Stimulated activated CD4-positive, alpha-beta T cell treated with anti-CD3 and anti-CD28 coated beads, TNF-alpha, amount 100 ng/mL, for 4 hours (primary cell): ENCODE data around the gene OPRL1.

Source experiments
- DNase-seq, 3 experiments: peaks; one replicate each; pipeline ENCODE4 v3.0.0-alpha.2; 2020; ENCODE audit warnings: low read depth in 3 of 3

Gene OPRL1

DNA sequence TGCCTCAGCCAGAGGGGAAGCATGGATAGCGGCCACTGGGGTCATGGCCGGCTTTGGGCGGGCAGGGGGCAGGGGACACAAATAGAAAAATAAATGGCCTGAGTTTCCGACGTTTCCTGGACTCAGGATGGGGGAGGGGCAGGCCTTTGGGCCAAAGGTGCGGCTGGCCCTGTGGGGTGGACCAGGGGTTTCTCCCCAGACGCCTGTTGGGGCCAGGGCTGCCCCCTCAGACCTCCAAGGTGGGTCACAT, 23.3 kb upstream of the OPRL1 start:
- no peak for DNase-seq

DNA sequence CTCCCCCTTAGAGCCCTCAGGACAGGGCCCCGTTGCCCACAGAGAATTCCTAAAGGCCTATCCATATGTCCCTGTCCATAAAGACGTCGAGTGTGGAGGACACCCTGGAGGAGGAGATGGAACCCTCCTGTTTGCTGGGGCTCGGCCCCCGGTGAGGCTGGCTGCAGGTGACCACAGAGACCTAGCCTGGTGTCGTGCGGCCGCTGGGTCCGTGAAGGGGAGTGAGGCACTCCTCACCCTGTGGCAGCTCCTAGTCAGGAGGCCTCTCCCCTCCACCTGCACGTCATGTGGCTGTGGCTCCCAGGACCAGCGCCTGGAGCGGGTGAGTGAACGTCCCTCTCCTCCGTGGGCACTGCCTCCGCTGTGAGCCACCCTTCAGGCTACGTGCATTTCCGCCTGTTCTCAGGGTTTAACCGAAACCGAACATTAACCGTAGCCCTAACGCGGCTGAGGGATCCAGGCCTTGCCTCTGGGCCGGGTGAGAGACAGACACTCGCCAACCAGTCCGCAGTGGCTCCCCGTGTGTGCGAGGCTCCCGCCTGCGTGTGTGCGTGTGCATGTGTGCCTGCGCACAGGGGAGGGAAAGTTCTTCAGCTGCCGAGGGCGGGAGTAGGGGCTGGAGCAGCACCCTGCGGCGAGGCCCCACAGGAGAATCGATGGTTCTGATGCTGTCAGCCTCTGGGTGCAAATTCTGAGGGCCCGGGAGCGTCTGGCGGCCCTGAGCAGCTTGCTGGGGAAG, 22.8 kb upstream of the OPRL1 start:
- no peak for DNase-seq

DNA sequence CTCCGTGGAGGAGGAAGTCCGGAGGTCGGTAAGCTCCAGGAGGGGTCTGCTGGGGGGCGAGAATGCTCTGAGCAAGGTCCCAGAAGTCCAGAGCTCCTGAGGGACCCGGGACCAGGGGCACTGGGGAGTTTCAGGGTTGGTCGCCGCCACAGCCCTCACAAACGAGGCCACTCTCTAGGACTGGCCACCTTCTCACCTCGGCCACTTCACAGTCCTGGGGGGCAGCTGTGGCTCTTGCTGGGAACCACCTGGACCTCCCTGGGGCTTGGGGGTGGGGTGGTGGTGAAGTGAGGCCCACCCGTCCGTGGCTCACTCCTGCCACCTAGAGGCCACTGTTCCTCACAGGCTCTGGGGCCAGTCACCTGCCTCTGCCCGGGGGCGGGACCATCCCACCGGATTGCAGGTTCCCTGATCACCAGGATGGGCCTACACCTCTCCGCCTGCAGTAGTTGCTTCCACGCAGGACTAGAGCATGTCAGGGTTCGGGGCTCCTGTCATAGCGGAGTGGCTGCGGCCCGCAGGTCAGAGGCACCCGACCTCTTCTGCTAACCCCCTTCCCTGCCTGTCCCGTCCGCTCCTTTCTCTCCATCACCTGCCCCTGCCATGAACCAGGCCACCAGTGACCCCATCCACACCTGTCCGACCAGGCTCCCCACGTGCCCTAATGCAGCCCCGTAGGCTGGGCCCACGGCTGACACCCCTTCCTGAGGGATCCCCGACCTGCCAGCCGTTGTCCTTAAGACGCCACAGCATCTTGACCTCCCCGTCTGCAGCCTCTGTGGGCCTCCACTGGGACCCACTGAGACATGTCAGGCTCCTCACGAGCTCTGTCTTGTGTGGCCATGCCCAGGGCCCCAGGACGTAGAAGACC, 22.0 kb upstream of the OPRL1 start:
- peak; percentile 66 to 75 (median 68) for DNase-seq

DNA sequence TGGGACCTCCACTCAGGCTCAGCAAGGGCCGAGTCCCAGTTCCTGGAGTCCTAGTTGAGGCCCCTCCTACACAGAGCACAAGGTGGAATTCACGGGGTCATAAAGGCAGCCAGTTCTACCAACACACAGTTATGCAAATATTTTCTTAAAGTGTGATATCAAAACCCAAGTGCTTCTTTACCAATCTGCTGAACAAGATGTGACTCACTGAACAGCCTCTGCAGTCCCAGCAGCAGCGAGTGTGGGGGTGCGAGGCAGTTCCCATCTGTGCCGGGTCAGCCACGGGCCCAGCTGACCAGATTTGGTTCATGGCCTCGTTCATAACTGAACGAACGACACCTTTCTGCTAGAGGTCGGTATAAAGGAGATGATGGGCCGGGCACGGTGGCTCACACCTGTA, 21.3 kb upstream of the OPRL1 start:
- DNase-seq, result no peak

DNA sequence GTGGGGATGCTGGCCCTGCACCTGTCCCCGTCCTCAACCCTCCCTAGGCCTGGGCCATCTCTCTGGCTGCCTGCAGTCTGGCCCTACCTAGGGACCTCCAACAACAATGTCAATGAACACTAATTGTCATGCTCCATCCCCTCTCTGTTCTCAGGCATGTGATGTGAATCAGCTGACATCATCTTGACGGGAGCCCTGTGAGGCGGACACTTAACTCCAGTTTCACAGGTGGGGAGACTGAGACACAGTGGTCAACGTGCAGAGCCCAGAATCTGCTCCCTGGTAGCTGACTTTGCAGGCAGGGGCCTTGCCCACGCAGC, 17.6 kb upstream of the OPRL1 start:
- no peak for DNase-seq

DNA sequence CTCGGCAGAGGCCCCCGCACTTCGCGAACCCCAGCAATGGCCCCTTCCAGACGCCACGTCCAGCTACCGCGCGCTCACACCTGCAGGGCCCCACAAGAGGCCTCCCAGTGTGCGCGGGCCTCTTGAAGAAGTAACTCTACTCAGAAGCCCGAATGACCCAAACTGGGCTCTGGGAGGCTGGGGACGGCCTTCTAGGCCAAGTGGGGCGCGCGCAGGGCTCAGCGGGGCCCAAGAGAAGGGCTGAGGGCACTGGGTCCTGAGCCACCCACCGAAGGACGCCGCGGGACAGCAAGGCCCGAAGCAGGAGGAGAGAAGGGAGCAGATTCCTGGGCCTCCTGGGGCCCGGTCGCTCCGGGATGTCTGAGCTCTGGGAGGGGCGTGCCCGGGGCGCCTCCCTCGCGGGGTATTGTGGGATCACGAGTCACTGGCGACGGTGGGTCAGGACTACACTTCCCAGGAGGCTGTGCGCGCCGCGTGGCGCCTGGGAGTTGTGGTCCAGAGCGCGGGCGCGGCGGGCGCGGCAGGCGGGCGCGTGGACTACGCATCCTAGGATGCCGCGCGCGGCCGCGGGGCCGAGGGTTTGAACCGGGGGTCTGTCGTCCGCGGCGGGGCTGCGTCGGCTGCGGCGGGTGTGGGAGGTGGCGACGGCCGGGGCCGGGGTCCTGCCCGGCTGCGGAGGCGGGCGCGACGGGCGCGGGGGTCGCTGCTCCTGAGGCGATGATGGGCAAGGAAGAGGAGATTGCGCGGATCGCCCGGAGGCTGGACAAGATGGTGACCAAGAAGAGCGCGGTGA, 17.1 kb upstream of the OPRL1 start, which contains the start of gene TCEA2:
Gene TCEA2 (plus strand): TSS at position 603 of the 793 bp plus-strand sequence. CDS start 115 bp downstream, at position 718.
- peak; percentile 91 to 92 (median 92) for DNase-seq

DNA sequence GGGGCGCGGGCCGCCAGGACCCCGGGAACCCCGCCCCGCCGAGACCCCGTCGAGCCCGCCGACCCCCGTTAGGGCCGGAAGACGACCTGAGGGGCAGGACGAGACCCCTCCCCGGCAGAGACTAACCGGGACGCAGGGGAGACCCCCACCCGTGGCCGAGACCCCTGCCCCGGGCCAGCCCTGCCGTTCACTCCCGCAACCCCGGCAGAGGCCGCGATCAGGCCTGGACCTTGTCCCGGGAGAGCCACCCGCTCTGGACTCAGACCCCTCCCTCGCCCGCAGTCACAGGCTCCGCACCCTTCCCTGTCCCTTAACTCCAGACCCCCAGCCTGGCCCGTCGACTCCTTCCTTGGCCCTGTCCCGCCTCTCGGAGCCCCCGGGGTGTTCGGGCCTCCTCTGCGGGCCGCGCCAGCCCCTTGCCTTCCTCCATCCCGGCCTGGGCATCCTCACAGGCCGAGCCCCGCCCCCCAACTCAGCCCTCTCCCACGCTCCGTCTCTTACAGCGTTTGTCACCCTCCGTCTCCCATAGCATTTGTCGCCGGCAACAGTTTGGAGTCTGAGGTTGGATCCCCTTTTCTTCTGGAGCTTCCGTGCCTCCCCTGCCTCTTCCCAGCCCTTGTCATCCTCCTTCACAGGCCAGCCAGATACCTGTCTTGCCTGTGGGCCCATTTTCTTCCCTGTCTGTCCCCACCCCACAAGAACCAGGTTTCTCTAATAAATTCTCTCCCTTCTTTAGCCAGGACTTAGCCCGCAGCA, 16.3 kb upstream of the OPRL1 start:
- no peak for DNase-seq

DNA sequence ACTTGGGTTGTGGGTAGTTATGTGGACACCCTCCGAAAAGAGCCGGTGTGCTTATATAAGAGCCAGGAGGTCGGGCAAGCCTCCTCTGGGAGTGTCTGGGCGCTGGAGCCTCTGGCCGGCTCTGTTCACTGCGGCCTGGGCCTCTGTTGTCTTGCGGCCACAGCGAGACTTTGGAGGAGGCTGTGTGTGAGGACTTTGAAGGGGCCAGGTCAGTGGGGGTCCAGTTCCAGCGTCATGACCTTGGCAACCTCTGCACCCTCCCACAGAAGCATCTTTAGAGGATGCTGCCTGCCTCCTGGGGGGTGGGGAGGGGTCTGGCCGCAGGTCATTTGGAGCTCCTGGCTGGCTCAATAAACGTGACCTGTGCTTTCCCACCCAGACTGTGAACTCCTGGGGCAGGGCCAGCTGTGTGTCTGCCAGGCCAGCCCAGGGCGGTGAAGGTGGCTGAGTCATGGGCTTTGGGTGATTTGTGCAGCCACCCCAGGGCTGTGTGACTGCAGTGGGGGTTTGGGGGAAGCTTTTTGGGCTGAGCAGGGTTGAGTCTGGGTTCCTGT, 15.7 kb upstream of the OPRL1 start:
- DNase-seq, result no peak

DNA sequence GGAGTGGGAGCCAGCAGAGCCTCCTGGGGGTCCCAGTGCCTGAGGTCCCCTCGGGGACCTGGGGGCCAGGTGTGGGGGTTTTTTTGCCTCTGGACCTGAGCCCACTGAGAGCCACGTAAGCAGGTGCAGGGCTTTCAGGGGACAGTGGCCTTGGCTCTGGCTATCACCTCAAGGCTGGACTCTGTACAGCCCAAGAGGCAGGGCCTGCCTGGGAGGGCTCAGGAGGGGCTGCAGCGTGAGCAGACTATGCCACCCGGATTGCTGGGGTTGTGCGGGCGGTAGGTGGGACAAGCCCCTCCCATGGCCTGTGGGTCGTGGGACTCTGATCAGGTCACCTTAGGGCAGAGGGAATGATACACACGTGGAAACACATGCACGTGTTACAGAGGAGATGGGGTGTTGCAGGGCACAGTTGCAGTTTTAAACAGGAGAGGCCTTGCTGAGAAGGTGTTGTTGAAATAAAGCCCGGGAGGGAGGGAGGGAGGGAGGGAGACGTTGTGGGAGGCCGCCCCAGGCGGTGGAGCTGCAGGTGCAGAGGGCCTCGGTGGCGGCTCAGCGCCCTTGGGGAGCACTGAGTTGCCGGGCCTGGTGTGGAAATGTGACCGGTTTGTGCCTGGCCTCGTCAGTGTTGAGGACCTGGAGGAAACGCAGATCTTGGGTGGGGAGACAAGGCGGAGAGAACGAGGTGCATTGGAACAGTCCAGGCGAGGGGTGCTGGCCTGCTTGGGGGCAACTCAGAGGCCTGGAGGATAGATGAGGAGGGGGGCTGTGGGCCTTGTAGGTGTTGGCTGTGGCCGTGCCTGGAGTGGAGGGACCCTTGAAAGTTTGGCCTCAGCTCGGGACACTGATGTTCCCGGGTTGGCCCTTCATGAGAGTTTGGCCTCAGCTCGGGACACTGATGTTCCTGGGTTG, 14.6 kb upstream of the OPRL1 start:
- no peak for DNase-seq

DNA sequence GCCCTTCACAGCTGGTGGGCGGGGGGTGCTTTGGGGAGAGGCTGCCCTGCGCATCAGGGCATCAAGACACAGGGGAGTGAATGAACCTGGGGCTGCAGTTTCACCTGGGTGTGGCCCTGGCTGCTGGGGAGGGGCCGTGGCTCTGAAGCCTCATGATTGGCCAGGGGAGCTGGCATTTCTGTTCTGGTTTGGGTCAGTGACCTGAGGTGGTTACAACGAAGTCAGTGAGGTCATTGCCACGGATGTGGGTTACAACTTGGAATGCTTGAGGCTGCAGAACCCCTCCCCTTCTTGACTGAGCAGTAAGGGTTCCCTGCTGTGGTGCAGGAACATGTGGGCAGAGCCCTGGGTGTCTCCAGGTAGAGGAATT, 13.9 kb upstream of the OPRL1 start:
- no peak for DNase-seq

DNA sequence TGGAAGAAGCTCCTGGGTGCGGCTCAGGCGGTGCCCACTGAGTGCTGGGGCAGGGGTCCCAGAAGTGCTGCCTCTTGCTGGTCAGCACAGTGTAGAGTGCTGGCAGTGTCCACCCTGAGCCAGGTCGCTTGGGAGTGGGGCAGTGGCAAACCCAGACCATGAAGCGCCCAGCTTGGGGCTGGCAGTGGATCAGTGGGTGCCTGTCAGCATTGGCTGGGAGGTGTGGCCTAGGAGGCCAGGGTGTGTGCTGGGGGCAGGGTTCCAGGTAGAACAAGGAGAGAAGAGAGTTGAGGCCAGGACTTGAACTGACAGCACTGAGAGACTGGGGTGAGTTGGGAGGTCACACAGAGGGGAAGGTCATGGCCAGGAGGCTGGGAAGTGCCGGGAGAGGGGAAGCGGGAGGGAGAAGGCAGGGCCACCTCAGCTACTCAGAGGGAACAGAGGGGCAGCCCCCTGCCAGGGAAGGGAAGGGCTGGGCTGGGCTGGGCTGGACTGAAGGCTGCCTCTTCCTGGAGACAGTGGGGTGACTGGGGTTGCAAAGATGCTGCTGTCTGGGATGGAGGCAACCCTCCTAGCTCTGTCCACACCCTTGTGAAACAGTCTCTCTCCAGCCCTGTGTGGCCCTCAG, 12.8 kb upstream of the OPRL1 start:
- DNase-seq, result no peak

DNA sequence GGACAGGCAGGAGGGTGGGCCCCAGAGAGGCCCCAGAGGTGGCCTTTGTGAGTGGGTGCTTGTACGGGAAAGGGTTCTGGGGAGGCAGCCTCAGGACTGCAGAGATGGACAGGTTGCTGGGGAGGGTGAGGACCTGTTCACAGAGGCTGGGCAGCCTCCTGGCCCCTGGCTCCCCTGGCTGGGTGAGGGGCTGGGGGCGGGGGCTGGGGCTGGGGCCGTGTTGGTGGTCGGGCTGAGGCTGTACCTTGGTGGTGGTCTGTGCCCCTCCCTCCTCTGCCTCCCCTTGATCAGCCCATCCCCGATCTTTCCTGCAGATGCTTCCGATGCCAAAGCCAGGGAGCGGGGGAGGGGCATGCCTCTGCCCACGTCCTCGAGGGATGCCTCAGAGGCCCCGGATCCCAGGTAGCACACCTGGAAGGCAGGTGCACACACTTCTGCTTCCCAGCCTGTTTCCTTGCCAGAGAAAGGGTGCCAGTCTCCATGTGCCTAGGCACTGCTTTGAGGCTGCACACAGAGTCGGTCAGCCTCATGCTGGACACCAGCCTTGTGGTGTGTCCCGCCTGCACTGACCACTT, 12.1 kb upstream of the OPRL1 start:
- no peak for DNase-seq

DNA sequence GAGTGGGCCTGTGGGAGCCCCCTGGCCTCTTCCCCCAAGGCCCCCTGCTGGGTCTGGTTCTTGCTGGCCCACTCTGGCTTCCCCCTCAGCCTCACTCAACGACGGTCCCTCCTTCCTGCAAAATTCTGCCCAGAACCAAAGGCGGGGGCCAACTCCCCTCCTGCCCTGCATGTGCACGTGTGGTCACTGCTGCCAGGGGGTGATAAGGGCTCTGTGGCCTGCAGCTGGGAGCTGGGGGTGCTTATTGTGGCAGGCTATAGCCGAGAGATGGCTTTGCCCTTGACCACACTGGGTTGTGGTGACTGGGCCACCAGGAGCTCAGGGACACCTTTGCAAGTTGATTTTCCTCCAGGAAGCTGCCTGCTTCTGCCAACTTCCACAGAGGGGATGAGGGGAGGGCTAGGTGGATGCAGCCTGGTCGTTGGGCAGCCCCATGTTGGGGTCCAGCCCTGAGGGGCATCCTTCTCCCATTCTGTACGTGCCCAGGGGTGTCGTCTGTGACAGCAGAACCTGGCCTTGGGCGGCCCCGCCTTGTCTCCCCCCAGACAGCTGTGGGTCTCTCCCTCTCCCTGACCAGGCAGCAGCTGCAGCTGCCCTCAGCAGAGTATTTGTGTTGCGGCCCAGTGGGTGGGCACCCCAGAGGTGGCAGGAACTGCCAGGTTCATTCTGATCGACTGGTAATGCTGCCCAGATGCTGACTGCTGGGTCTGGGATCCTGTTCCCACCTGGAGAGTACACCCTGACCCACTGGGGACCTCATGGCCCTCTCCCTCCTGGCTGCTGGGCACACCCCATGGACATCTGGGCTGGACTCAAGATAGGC, 11.3 kb upstream of the OPRL1 start:
- no peak for DNase-seq

DNA sequence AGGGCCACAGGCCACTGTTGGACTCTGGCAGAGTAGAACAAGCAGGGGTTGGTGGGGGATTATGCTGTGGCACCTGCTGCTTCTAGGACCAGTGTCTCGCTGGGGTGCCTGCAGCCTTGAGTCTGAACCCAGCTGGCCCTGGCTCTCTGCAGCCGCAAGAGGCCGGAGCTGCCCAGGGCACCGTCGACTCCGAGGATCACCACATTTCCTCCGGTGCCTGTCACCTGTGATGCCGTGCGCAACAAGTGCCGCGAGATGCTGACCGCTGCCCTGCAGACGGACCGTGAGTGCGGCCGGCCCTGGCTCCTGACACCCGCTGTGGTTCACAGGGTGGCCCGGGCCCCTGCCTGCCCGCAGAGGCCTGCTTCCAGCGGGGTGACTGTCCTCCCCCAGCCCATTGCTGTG, 10.7 kb upstream of the OPRL1 start:
- DNase-seq, result no peak

DNA sequence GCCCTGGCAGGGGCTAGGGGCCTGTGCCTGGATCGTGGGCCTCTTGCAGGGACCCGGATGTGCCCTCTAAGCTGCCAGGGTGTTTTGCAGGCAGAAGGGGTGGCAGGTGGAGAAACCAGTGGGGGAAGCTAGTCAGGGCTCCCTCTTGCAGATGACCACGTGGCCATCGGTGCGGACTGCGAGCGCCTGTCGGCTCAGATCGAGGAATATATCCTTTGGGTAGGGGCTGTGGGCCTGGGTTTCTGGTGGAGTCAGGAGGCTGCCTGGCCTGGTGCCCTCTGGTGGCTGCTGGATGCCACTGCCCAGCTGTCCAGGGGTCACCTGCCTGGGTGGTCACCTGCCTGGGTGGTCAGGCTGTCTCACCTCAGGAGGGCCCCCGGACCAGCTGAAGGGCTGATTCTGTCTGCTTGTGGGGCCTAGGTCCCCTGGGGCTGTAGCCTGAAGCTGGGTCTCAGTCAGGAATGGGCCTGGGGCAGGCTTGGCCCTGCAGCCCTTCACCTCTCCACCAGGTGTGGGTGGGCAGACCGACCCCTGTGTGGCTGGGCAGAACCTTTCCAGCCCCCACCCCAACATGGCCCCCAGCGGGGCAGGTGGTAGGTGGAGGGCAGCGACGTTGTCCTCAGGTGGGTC, 10.2 kb upstream of the OPRL1 start:
- DNase-seq, result no peak

DNA sequence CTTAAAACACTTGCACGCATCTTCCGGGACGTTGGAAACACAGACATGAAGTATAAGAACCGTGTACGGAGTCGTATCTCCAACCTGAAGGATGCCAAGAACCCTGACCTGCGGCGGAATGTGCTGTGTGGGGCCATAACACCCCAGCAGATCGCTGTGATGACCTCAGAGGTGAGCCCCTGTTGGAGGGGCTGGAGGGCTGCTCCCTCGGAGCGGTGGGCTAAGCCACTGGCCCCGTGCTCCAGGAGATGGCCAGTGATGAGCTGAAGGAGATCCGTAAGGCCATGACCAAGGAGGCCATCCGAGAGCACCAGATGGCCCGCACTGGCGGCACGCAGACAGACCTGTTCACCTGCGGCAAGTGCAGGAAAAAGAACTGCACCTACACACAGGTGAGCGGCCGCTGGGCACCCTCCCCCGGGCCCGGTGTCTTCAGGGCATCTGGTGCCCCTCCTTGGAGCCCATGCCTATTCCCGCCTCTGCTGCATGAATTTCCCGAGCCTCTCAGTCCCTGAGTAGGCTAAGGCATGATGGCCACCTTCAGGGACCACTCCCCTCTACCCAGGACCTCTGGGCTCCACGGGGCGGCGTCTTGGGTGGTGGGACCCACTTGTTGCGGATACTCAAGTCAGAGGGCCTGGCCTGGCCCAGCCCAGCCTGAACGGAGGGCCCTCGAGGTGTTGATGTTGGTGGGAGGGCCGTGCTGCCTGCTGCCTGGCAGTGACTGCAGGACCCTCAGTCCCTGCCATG, 9.5 kb upstream of the OPRL1 start:
- DNase-seq, result no peak
